GM18861 (cell line): ENCODE data around the gene PRKAG2.
"Not testable (repeated sequence)": the region's sequence is repeated elsewhere in the genome, so short reads cannot be mapped to it uniquely, and the experiment has no call there.

Experiments used
- ATAC-seq: cut with Tn5 transposase; IDR thresholded peaks from one replicate; pipeline ENCODE4 v1.9.1; 2021; ENCODE audit not compliant: unreplicated experiment

Gene PRKAG2

GRCh38 chr7:151540146-151540545 lies 336.8 kb downstream of the PRKAG2 start:
- ATAC-seq, result no peak

GRCh38 chr7:151539088-151539671 lies 337.7 kb downstream of the PRKAG2 start:
- ATAC-seq, result peak; percentile 89

- no peak for ATAC-seq
Measured at GRCh38 chr7:151537818-151538561, 338.9 kb downstream of the PRKAG2 start.

GRCh38 chr7:151536178-151536577 lies 340.7 kb downstream of the PRKAG2 start:
- not testable (repeated sequence) for ATAC-seq

- no peak for ATAC-seq
Measured at GRCh38 chr7:151529842-151530241, 347.1 kb downstream of the PRKAG2 start.

GRCh38 chr7:151524845-151525244 lies 352.1 kb downstream of the PRKAG2 start:
- no peak for ATAC-seq

GRCh38 chr7:151524331-151524730 lies 352.6 kb downstream of the PRKAG2 start:
- no peak for ATAC-seq

- ATAC-seq, result peak; percentile 1
Measured at GRCh38 chr7:151520419-151521261, 356.3 kb downstream of the PRKAG2 start.

- peak; percentile 66 for ATAC-seq
Measured at GRCh38 chr7:151519765-151520418, 357.0 kb downstream of the PRKAG2 start, which contains the start of gene RHEB. Gene RHEB (minus strand): TSS chr7:151519895. CDS start chr7:151519511, 384 bp downstream.

- peak; percentile 19 for ATAC-seq
Measured at GRCh38 chr7:151518947-151519764, 357.8 kb downstream of the PRKAG2 start.

- ATAC-seq, result no peak
Measured at GRCh38 chr7:151518105-151518946, 358.6 kb downstream of the PRKAG2 start.

GRCh38 chr7:151517601-151518104 lies 359.3 kb downstream of the PRKAG2 start:
- no peak for ATAC-seq

GRCh38 chr7:151515276-151515565 lies 361.7 kb downstream of the PRKAG2 start:
- ATAC-seq, result no peak

GRCh38 chr7:151514461-151515275 lies 362.2 kb downstream of the PRKAG2 start:
- ATAC-seq, result no peak

- no peak for ATAC-seq
Measured at GRCh38 chr7:151513133-151513532, 363.8 kb downstream of the PRKAG2 start.

- ATAC-seq, result no peak
Measured at GRCh38 chr7:151512353-151512752, 364.6 kb downstream of the PRKAG2 start.

- no peak for ATAC-seq
Measured at GRCh38 chr7:151511946-151512345, 365.0 kb downstream of the PRKAG2 start.

- ATAC-seq, result no peak
Measured at GRCh38 chr7:151511270-151511669, 365.6 kb downstream of the PRKAG2 start.
